Posterior vena cava (tissue), 2 donors: ENCODE measurements around the gene CAPN13. TPM values are rescaled to one million over a fixed set of nuclear protein-coding genes. Genes with fewer than 3 reads are reported as not detected.

Experiments
- DNase-seq: peaks from one replicate; pipeline ENCODE4 v3.0.0-alpha.2; 2020; ENCODE audit warnings: low spot score
- intact Hi-C, 2 donors: fragments of 100-400 bp; cut with DNase I; formaldehyde crosslinking; loops; one replicate each; pipeline versions ENCODE4 v1.14.1 to v1.14.2; 2022 to 2023
- total RNA-seq, 2 donors: library from RNA; stranded (reverse); fragmentation: NEBNext Ultra II Directional; extraction: Animal tissue kit (Norgen Biotek cat#: 25700); gene quantifications; one replicate each; pipeline ENCODE4 v1.2.1, GENCODE V29; 2021
- donor health status: DM: yes; HTN: yes; CAD: no.
- donor health status: DM: yes; HTN: yes; CAD: no.

Gene CAPN13
- total RNA-seq, 2 donors from 2014 or later = not detected

DNA sequence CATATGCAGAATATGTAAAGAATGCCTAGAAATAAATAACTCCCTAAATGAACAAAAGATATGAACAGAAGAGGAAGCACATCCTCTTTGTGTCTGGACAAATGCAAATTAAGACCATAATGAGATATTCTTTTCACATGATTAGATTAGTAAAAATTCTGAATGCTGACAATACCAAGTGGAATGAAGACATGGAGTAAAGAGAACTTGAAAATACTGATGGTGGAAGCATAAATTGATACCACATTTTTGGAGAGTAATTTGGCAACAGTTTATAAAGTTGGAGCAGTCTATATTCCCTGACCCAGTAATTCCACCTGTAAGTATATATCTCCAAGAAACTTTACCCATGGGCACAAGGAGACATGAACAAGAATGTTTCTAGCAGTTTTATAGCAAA is 130.0 kb downstream of the CAPN13 start:
- DNase-seq = no peak
- intact Hi-C loops = no loop called here

DNA sequence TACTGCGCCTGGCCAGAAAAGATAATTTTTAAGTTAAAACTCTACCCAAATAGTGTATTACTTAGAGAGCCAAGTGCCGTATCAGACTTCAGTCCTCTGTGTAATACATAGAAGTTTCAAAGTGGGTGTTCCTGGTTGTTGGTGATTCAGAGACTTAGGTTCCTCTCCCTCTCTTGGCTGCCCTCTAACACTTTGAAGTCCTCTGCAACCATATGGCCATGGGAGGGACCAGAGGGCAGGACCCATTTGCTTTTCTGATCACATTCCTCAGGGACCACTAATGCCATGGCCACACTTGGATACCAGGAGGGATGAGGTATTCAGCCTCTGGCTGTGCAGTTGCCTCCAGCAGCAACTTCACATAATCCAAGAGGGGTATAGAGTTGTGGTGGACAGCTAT is 131.5 kb downstream of the CAPN13 start:
- no peak for DNase-seq
- intact Hi-C loops = no loop called here

DNA sequence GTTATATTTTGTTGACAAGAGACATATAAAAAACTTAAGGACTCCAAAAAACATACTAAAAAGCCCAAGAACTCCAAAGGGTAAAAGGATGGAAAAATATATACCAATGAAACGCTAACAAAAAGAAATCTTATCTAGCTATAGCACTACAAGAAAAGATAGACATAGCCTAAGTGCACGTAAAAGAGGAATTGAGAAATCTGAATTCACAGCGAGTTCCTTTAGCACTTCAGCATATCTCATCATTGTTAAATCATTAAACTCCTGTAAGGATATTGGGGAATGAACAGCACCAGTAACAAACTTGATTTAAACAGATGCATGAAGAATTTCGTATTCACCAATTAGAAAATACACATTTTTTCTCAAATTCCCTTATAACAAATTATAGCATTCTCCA is 134.1 kb downstream of the CAPN13 start:
- DNase-seq = no peak
- intact Hi-C loops = no loop called here
